ENCODE measurements around the gene C16orf96. TPM values are rescaled to one million over a fixed set of nuclear protein-coding genes. Genes with fewer than 3 reads are reported as not detected.

Gene C16orf96
- total and polyA plus RNA-seq, 4 donors = 0.06 to 0.25 (median 0.08) TPM

DNA sequence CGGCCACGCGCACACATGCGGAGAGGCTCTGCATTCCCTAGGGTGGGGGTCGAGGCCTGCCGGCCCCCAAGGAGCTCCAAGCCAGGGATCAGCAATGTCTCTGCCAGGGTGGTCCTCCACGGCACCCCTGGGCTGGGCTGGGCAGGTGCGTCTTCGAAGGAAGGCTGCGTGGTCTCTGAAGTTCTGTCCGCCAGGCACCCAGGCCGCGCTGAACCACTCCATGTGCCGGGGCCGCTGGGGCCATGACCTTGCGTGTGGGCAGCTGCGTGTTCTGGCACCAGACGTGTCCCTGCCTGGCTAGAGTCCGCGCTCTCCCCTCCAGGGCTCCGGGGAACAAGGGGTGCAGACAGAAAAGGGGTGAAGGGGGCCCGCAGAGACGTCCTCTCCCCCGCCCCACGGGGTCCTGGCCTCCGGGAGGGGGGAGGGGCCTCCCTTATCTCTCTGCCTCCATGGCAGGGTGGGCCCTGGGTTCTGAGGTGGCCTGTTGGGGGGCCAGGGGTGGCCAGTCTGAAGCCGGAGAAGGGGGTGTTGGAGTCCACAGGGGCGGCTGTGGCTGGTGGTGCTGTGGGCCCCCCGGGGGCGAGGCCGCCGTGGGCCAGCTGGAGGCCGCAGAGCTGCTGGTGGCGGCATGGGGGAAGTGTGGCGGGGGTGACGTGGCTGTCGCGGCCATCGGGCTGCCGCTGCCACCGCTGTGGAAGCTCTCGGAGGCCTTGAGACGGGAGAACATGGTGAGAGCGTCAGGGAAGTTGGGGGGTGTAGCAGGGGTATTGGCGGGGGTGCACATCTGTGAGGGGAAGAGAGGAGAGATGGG, 53.3 kb downstream of the C16orf96 start (continued):
- TF ChIP-seq, protein P1, sequence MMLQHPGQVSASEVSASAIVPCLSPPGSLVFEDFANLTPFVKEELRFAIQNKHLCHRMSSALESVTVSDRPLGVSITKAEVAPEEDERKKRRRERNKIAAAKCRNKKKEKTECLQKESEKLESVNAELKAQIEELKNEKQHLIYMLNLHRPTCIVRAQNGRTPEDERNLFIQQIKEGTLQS (IDR thresholded peaks at IDR 0.05) = no peak
- no peak for TF ChIP-seq SP1 (IDR thresholded peaks at IDR 0.05)
- TF ChIP-seq GABPA (IDR thresholded peaks at IDR 0.05 in 1 of 2, conservative IDR thresholded peaks at IDR 0.05 in 1 of 2) = no peak

GRCh38 chr16:4610011-4611005, 54.2 kb downstream of the C16orf96 start:
- WGBS = 90% methylated on average over 32 of the region's 32 CpGs
- H3K27ac ChIP-seq (ENCODE audit: low read depth in 1 of 2, low read length in 2 of 2) = no peak overlapping the region
- H3K9ac ChIP-seq (ENCODE audit: low read depth in 1 of 2, low read length in 2 of 2) = no peak overlapping the region
- peaks cover 0 to 11% (median 8%) of the 10 kb centered on the region in 4 donors for H3K36me3 ChIP-seq (ENCODE audit: control insufficient read depth in 4 of 4, insufficient read depth in 3 of 4, low read depth in 1 of 4, low read length in 3 of 4)
- H3K27me3 ChIP-seq (ENCODE audit: control insufficient read depth in 4 of 4, insufficient read depth in 4 of 4, low read length in 3 of 4) = no peaks in the 10 kb centered on the region
- no peaks in the 10 kb centered on the region for H3K9me3 ChIP-seq (ENCODE audit: control insufficient read depth in 4 of 4, low read length in 3 of 4)
- H3K4me1 ChIP-seq (ENCODE audit: control insufficient read depth in 4 of 4, insufficient read depth in 4 of 4, low read length in 3 of 4) = peaks cover 7 to 55% (median 27%) of the 10 kb centered on the region in 4 donors
- DNase-seq (ENCODE audit: low spot score) = no peak
- H3K4me3 ChIP-seq (ENCODE audit: low read depth in 1 of 3, low read length in 3 of 3) = no peak overlapping the region
- no peak for TF ChIP-seq FOXA1 (IDR thresholded peaks at IDR 0.05)
- TF ChIP-seq, protein P2, sequence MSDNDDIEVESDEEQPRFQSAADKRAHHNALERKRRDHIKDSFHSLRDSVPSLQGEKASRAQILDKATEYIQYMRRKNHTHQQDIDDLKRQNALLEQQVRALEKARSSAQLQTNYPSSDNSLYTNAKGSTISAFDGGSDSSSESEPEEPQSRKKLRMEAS (IDR thresholded peaks at IDR 0.05) = no peak
- TF ChIP-seq, protein P1 (IDR thresholded peaks at IDR 0.05) = no peak
- TF ChIP-seq SP1 (IDR thresholded peaks at IDR 0.05) = no peak
- no peak for TF ChIP-seq TAF1 (conservative IDR thresholded peaks at IDR 0.05)
- no peak for TF ChIP-seq NR2F2 (IDR thresholded peaks at IDR 0.05)
- TF ChIP-seq, protein P3, sequence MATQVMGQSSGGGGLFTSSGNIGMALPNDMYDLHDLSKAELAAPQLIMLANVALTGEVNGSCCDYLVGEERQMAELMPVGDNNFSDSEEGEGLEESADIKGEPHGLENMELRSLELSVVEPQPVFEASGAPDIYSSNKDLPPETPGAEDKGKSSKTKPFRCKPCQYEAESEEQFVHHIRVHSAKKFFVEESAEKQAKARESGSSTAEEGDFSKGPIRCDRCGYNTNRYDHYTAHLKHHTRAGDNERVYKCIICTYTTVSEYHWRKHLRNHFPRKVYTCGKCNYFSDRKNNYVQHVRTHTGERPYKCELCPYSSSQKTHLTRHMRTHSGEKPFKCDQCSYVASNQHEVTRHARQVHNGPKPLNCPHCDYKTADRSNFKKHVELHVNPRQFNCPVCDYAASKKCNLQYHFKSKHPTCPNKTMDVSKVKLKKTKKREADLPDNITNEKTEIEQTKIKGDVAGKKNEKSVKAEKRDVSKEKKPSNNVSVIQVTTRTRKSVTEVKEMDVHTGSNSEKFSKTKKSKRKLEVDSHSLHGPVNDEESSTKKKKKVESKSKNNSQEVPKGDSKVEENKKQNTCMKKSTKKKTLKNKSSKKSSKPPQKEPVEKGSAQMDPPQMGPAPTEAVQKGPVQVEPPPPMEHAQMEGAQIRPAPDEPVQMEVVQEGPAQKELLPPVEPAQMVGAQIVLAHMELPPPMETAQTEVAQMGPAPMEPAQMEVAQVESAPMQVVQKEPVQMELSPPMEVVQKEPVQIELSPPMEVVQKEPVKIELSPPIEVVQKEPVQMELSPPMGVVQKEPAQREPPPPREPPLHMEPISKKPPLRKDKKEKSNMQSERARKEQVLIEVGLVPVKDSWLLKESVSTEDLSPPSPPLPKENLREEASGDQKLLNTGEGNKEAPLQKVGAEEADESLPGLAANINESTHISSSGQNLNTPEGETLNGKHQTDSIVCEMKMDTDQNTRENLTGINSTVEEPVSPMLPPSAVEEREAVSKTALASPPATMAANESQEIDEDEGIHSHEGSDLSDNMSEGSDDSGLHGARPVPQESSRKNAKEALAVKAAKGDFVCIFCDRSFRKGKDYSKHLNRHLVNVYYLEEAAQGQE (IDR thresholded peaks at IDR 0.05) = no peak
- no peak for TF ChIP-seq YY1 (IDR thresholded peaks at IDR 0.05)
- TF ChIP-seq HNF4A (conservative IDR thresholded peaks at IDR 0.05) = no peak

DNA sequence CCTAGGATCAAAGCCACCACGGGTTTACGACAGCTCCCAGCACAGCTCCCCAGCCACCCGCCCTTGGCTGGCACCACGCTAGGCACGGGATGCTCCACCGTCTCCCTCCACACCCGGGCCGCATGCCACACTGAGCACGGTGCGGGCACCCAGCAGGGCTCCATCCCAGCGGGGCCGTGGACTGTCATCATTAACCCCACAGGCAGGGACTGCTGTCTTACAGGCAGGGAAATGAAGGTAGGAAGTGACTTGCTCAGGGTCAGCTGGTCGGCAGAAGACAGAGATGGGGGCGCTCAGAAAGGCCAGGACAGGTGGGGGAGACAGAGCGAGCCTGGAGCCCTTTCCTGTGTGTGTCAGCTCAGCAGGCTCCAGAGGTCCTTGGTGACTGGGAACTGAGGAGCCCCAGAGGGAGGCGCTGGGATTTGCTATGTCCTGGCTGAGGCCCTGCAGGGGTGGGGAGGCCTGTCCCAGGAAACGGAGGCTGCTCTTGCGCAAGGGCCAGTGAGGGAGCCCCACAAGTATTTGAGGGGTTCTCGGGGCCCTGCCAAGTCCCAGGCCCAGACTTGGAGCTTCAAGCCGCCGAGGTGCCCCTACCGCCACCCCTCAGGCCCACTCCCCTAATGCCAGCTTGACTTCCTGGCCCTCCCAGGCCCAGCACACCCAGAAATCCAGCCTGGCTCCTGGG, 55.3 kb downstream of the C16orf96 start:
- 87% methylated on average over 22 of the region's 22 CpGs for WGBS
- no peaks in the 10 kb centered on the region for H3K27me3 ChIP-seq (ENCODE audit: control insufficient read depth in 4 of 4, insufficient read depth in 4 of 4, low read length in 3 of 4)
- no peak for DNase-seq (ENCODE audit: low spot score)
- peaks cover 0 to 11% (median 8%) of the 10 kb centered on the region in 4 donors for H3K36me3 ChIP-seq (ENCODE audit: control insufficient read depth in 4 of 4, insufficient read depth in 3 of 4, low read depth in 1 of 4, low read length in 3 of 4)
- H3K4me1 ChIP-seq (ENCODE audit: control insufficient read depth in 4 of 4, insufficient read depth in 4 of 4, low read length in 3 of 4) = peaks cover 7 to 54% (median 30%) of the 10 kb centered on the region in 4 donors
- no peak overlapping the region for H3K9ac ChIP-seq (ENCODE audit: low read depth in 1 of 2, low read length in 2 of 2)
- no peak overlapping the region for H3K4me3 ChIP-seq (ENCODE audit: low read depth in 1 of 3, low read length in 3 of 3)
- no peaks in the 10 kb centered on the region for H3K9me3 ChIP-seq (ENCODE audit: control insufficient read depth in 4 of 4, low read length in 3 of 4)
- H3K27ac ChIP-seq (ENCODE audit: low read depth in 1 of 2, low read length in 2 of 2) = no peak overlapping the region
- TF ChIP-seq TAF1 (conservative IDR thresholded peaks at IDR 0.05) (no peak), JUND (IDR thresholded peaks at IDR 0.05) (no peak), RAD21 (IDR thresholded peaks at IDR 0.05) (no peak), NR2F2 (IDR thresholded peaks at IDR 0.05) (no peak), EGR1 (IDR thresholded peaks at IDR 0.05; ENCODE audit: low read depth in 2 of 2) (no peak), GABPA (IDR thresholded peaks at IDR 0.05 in 1 of 2, conservative IDR thresholded peaks at IDR 0.05 in 1 of 2) (no peak), RXRA (IDR thresholded peaks at IDR 0.05) (no peak), SP1 (IDR thresholded peaks at IDR 0.05) (no peak), YY1 (IDR thresholded peaks at IDR 0.05) (no peak), FOXA1 (IDR thresholded peaks at IDR 0.05) (no peak)
- TF ChIP-seq, protein P4, sequence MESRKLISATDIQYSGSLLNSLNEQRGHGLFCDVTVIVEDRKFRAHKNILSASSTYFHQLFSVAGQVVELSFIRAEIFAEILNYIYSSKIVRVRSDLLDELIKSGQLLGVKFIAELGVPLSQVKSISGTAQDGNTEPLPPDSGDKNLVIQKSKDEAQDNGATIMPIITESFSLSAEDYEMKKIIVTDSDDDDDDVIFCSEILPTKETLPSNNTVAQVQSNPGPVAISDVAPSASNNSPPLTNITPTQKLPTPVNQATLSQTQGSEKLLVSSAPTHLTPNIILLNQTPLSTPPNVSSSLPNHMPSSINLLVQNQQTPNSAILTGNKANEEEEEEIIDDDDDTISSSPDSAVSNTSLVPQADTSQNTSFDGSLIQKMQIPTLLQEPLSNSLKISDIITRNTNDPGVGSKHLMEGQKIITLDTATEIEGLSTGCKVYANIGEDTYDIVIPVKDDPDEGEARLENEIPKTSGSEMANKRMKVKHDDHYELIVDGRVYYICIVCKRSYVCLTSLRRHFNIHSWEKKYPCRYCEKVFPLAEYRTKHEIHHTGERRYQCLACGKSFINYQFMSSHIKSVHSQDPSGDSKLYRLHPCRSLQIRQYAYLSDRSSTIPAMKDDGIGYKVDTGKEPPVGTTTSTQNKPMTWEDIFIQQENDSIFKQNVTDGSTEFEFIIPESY (IDR thresholded peaks at IDR 0.05) = no peak
- TF ChIP-seq, protein P5, sequence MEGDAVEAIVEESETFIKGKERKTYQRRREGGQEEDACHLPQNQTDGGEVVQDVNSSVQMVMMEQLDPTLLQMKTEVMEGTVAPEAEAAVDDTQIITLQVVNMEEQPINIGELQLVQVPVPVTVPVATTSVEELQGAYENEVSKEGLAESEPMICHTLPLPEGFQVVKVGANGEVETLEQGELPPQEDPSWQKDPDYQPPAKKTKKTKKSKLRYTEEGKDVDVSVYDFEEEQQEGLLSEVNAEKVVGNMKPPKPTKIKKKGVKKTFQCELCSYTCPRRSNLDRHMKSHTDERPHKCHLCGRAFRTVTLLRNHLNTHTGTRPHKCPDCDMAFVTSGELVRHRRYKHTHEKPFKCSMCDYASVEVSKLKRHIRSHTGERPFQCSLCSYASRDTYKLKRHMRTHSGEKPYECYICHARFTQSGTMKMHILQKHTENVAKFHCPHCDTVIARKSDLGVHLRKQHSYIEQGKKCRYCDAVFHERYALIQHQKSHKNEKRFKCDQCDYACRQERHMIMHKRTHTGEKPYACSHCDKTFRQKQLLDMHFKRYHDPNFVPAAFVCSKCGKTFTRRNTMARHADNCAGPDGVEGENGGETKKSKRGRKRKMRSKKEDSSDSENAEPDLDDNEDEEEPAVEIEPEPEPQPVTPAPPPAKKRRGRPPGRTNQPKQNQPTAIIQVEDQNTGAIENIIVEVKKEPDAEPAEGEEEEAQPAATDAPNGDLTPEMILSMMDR (IDR thresholded peaks at IDR 0.05; ENCODE audit: low read depth, low read length, missing input control) = no peak
- TF ChIP-seq, protein P1 (IDR thresholded peaks at IDR 0.05) = no peak

Measured in liver (tissue), 9 donors.